ENCODE data around the gene ABR.

GRCh38 chr17:1010086-1010450 lies 169.7 kb downstream of the ABR start:
- no peak for TF ChIP-seq ZNF292 (CRISPR knock-in tag; IDR thresholded peaks at IDR 0.05; ENCODE audit: borderline replicate concordance, low read depth)
- no peak for TF ChIP-seq CBX5 (CRISPR knock-in tag; IDR thresholded peaks at IDR 0.05; ENCODE audit: borderline replicate concordance)
- 0 out of 2 replicates have a peak, but pooled peaks have one; percentile 7 for TF ChIP-seq GABPA (IDR thresholded peaks at IDR 0.05; ENCODE audit: low read depth, low read length)
- no peak for TF ChIP-seq GABPA (CRISPR knock-in tag; IDR thresholded peaks at IDR 0.05; ENCODE audit: low read depth)
- TF ChIP-seq E2F1 (CRISPR knock-in tag; IDR thresholded peaks at IDR 0.05): no peak
- no peak for TF ChIP-seq TP53 (CRISPR knock-in tag; conservative IDR thresholded peaks at IDR 0.05)
- no peak for TF ChIP-seq CTCF (CRISPR knock-in tag; IDR thresholded peaks at IDR 0.05)
- TF ChIP-seq SMARCC2 (IDR thresholded peaks at IDR 0.05): no peak
- TF ChIP-seq FOXP4 (CRISPR knock-in tag; IDR thresholded peaks at IDR 0.05): no peak
- TF ChIP-seq IRF9 (CRISPR knock-in tag; IDR thresholded peaks at IDR 0.05; ENCODE audit: borderline replicate concordance): no peak
- no peak for TF ChIP-seq ZNF550 (CRISPR knock-in tag; IDR thresholded peaks at IDR 0.05; ENCODE audit: borderline replicate concordance)
- no peak for TF ChIP-seq KDM5B (CRISPR knock-in tag; IDR thresholded peaks at IDR 0.05; ENCODE audit: borderline replicate concordance)
